HUES48 (cell line): ENCODE results near the gene MYADML2.
"Not testable (repeated sequence)": the region's sequence is repeated elsewhere in the genome, so short reads cannot be mapped to it uniquely, and the experiment has no call there.

ENCODE experiments used
- H3K27ac ChIP-seq: one replicate; pipeline ENCODE4 v1.7.0; 2013; ENCODE audit warnings: low read depth, low read length, inconsistent platforms
- H3K27me3 ChIP-seq: 2 replicates; pipeline ENCODE4 v1.6.1; 2013; ENCODE audit warnings: mild to moderate bottlenecking, low read length; ENCODE audit not compliant: control insufficient read depth, insufficient read depth
- H3K36me3 ChIP-seq: 2 replicates; pipeline ENCODE4 v1.6.1; 2013; ENCODE audit warnings: low read length; ENCODE audit not compliant: control insufficient read depth, insufficient read depth
- H3K4me1 ChIP-seq: 2 replicates; pipeline ENCODE4 v1.6.1; 2013; ENCODE audit warnings: mild to moderate bottlenecking, low read length; ENCODE audit not compliant: control insufficient read depth, insufficient read depth
- H3K4me3 ChIP-seq: 2 replicates; pipeline ENCODE4 v1.5.1; 2013; ENCODE audit warnings: mild to moderate bottlenecking, low read depth, low read length
- H3K9ac ChIP-seq: 2 replicates; pipeline ENCODE4 v1.6.1; 2013; ENCODE audit warnings: mild to moderate bottlenecking, low read depth, low read length, moderate library complexity
- H3K9me3 ChIP-seq: 2 replicates; pipeline ENCODE4 v1.6.1; 2013; ENCODE audit warnings: low read length; ENCODE audit not compliant: control insufficient read depth, insufficient read depth

Gene MYADML2

DNA sequence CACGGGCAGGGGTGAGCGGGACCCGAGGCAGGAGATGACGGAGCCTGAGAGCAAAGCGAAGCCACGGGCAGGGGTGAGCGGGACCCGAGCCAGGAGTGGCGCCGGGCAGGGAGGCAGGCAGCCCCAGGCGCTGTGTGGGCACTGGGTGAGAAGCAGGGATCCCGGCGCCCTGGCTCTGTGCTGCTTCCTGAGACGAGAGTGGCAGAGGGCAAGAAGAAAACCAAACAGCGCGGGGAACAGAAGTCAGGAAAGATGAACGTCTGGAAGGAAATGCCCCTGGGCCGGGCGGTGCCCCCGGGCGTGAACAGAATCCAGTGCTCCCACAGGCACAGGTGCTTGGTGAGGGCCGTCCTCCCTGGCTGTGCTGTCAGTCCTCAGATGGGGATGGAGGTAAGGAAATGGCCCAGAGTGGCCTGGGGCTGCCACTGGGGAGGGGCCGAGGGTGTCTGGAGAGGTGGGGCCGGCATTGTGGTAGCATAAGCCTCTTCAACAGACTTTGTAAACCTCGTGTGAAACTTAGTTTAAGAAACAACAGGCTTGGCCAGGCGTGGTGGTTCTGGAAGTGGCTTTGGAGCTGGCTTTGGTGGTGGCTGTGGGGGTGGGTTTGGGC is 40.2 kb upstream of the MYADML2 start:
- no peak overlapping the region for H3K27ac ChIP-seq
- H3K4me3 ChIP-seq, result no peak overlapping the region
- H3K9me3 ChIP-seq, result no peaks in the 10 kb centered on the region
- no peak overlapping the region for H3K9ac ChIP-seq
- no peaks in the 10 kb centered on the region for H3K27me3 ChIP-seq
- peaks cover 9% of the 10 kb centered on the region for H3K4me1 ChIP-seq
- peaks cover 34% of the 10 kb centered on the region for H3K36me3 ChIP-seq

DNA sequence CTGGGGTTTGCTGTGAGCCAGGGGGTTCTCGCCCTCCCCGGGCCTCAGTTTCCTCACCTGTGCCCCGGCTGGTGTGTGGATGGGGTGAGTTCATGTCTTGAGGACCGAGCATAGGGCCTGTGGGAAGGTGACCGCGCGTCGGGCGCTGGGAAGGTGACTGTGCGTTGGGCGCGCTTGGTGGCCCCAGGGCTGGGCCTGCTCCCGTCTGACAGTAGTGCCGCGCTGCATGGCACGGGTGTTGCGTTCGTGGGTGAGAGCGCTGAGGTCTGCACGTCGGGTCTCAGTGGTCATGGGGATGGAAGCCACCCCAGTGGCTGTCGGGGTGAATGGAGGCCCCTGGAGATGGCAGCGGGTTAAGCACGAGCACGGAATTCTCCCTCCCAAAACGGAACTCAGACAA is 39.6 kb upstream of the MYADML2 start:
- Histone ChIP-seq H3K4me3 (no peak overlapping the region), H3K27ac (no peak overlapping the region)

DNA sequence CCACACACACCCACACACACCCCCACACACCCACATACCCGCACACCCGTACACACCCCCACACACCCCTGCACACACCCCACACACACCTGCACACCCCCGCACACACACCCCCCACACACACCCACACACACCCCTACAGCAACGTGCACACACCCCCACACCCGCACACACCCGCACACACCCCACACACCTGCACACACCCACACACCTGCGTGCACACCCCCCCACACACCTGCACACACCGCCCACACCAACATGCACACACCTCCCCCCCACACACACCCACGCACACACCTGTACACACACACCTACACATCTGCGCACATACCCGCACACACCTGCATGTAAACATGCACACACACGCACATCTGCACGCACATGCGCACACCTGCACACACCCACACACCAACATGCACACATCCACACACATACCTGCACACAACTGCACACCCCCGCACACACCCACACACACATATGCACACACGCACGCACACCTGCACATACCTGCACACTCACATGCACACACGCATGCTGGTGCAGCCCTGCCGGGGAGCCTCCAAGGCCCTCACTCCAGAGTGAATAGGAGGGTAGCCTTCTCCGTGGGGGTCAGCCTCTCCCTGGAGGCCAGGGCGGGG is 37.9 kb upstream of the MYADML2 start:
- Histone ChIP-seq H3K9ac (no peak overlapping the region), H3K27me3 (no peaks in the 10 kb centered on the region), H3K9me3 (no peaks in the 10 kb centered on the region), H3K4me1 (no peaks in the 10 kb centered on the region), H3K4me3 (no peak overlapping the region), H3K27ac (no peak overlapping the region), H3K36me3 (peaks cover 40% of the 10 kb centered on the region)

More for the DNA sequence above, 39.6 kb upstream of the MYADML2 start:
- Histone ChIP-seq H3K27me3 (no peaks in the 10 kb centered on the region), H3K4me1 (peaks cover 3% of the 10 kb centered on the region), H3K9ac (no peak overlapping the region), H3K36me3 (peaks cover 35% of the 10 kb centered on the region), H3K9me3 (no peaks in the 10 kb centered on the region)

DNA sequence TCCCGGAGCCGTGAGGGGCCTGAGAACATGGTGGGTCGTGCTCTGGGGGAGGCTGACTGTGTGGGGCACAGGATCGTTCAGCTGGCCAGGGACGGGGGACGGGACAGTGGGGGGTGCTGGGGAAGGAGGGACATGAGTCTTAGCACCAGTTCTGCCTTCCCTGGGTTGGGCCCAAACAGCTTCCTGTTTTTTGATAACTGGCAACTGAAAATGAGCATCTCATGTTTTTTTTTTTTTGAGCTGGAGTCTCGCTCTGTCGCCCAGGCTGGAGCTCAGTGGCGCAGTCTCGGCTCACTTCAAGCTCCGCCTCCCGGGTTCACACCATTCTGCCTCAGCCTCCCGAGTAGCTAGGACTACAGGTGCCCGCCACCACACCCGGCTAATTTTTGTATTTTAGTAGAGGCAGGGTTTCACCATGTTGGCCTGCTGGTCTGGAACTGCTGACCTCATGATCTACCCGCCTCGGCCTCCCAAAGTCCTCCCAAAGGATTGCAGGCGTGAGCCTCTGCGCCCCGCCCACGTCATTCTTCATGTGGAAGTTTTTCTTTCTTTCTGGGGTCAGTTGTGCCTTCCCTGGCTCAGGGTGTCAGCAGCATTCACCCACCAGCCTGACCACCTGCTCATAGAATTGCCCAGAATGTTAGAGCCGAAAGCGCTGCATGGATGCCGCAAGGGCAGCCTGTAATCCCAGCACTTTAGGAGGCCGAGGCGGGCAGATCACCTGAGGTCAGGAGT is 36.8 kb upstream of the MYADML2 start:
- H3K4me3 ChIP-seq, result no peak overlapping the region
- H3K9ac ChIP-seq, result no peak overlapping the region
- H3K27me3 ChIP-seq, result no peaks in the 10 kb centered on the region
- peaks cover 46% of the 10 kb centered on the region for H3K36me3 ChIP-seq
- no peaks in the 10 kb centered on the region for H3K9me3 ChIP-seq
- no peak overlapping the region for H3K27ac ChIP-seq
- H3K4me1 ChIP-seq, result no peaks in the 10 kb centered on the region

DNA sequence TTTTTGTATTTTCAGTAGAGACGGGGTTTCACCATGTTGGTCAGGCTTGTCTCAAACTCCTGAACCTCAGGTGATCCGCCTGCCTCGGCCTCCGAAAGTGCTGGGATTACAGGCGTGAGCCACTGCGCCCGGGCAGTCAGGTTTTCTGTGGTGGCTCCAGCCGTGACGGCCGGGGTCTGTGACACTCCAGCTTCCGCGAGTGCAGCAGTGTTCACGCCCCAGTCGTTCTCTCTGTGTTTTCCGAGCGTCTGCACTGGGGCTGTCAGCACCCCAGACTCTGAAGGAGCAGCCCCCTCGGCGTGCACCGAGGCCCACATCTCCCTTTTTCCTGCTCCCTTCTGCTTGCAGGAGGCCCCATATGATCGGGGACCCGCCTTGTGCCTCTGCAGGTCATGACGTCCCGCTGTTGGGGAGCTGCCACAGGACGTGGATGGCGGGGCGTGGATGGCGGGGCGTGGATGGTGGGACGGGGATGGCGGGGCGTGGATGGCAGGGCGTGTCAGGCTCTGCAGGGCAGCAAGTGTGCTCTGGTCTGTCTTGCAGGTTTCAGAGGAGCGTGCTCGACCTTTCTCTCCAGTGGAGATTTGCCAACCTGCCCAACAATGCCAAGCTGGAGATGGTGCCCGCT is 36.1 kb upstream of the MYADML2 start:
- H3K9ac ChIP-seq, result no peak overlapping the region
- no peak overlapping the region for H3K27ac ChIP-seq
- no peaks in the 10 kb centered on the region for H3K9me3 ChIP-seq
- peaks cover 46% of the 10 kb centered on the region for H3K36me3 ChIP-seq
- no peaks in the 10 kb centered on the region for H3K27me3 ChIP-seq
- H3K4me3 ChIP-seq, result no peak overlapping the region
- H3K4me1 ChIP-seq, result no peaks in the 10 kb centered on the region

DNA sequence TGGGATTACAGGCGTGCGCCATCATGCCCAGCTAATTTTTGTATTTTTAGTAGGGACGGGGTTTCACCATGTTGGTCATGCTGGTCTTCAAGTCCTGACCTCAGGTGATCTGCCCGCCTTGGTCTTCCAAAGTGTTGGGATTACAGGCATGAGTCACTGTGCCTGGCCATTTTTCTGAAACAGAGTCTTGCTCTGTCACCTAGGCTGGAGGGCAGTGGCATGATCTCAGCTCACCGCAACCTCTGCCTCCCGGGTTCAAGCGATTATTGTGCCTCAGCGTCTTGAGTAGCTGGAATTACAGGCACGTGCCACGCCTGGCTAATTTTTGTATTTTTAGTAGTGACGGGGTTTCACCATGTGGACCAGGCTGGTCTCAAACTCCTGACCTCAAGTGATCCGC is 34.5 kb upstream of the MYADML2 start:
- peaks cover 39% of the 10 kb centered on the region for H3K36me3 ChIP-seq
- H3K9ac ChIP-seq, H3K4me3 ChIP-seq, H3K27ac ChIP-seq, H3K4me1 ChIP-seq, H3K27me3 ChIP-seq, H3K9me3 ChIP-seq: not testable (repeated sequence)

DNA sequence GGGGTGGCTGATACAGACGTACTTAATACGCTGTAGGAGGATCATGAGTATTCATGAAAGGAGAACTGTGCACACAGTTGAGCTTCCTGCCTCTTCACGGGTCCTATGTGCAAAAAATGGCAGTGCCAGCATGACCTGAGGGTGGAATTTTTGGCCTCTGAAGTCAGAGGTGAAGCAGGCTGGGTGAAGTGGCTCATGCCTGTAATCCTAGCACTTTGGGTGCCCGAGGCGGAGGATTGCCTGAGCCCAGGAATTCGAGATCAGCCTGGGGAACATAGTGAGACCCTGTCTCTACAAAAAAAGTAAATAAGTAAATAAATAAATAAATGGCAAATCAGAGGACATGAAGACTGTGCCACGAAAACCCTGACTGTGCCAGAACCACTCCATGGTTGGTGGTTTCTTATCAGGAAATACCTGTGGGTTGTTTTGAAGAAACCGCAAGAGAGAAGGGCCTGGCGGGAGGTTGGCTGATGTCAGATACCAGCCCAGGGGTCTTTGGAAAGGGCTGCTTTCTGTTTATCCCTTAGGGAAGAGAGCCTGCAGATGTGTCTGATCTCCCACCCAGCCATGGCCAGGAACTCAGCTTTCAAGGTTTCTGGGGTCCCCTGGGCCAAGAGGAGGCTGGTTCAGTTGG is 33.8 kb upstream of the MYADML2 start:
- Histone ChIP-seq H3K9ac (no peak overlapping the region), H3K27ac (no peak overlapping the region), H3K4me1 (no peaks in the 10 kb centered on the region), H3K36me3 (peaks cover 32% of the 10 kb centered on the region), H3K9me3 (no peaks in the 10 kb centered on the region), H3K4me3 (no peak overlapping the region), H3K27me3 (peaks cover 12% of the 10 kb centered on the region)

DNA sequence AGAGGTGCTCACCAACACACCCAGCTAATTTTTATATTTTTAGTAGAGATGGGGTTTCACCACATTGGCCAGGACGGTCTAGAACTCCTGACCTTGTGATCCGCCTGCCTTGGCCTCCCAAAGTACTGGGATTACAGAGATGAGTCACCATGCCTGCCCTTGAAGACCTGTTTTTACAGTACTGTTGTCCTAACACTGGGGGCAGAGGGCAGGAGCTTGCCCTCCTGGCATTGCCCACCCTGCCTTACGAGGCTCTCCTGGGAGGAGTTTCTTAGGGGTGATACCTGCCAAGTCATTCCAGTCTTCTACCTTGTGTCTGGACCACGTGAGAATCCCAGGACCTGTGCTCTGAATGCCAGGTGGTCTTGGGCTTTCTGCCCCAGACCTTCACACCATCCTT is 33.1 kb upstream of the MYADML2 start:
- Histone ChIP-seq H3K4me1 (no peaks in the 10 kb centered on the region), H3K36me3 (peaks cover 25% of the 10 kb centered on the region), H3K27me3 (peaks cover 18% of the 10 kb centered on the region), H3K9me3 (no peaks in the 10 kb centered on the region), H3K9ac (no peak overlapping the region), H3K27ac (no peak overlapping the region), H3K4me3 (no peak overlapping the region)

DNA sequence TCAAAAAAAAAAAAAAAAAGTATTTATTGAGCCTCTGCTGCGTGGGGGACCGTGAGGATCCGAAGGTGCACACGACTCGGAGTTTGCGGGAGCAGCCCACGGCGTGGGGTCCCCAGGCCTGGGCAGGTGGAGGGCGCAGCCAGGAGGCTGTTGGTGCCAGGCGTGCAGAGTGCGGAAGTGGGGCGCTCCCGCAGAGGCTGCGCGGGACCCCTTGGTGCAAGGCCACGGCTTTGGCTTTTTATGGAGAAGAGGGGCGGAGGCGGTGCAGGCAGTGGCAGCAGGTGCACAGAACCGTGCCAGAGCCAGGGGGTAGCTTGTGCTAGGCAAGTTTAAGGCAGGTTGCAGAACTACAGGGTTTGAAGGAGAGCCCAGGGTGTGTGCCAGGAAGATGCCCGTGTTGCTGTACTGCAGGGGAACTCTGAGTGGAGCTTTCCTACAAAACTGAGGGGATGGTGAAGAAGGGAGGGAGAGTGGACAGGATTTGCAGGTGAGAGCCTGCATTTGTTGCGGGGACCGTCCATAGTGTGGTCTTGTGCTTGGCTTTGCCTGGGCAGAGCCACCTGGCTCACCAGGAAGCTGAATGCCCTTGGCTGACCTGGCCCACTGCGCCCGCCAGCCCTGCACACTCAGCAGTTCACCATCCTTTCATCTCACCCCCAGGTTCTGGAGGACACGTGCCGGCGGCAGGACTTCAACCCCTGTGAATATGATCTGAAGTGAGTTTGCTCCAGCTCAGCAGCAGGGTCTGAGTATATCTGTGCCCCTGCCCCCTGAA is 31.7 kb upstream of the MYADML2 start:
- H3K27ac ChIP-seq, result no peak overlapping the region
- H3K4me1 ChIP-seq, result no peaks in the 10 kb centered on the region
- H3K27me3 ChIP-seq, result peaks cover 24% of the 10 kb centered on the region
- no peak overlapping the region for H3K9ac ChIP-seq
- H3K9me3 ChIP-seq, result no peaks in the 10 kb centered on the region
- peak overlapping the region; percentile 83; the same call in 1 of the 2 replicates for H3K4me3 ChIP-seq
- H3K36me3 ChIP-seq, result peaks cover 17% of the 10 kb centered on the region

DNA sequence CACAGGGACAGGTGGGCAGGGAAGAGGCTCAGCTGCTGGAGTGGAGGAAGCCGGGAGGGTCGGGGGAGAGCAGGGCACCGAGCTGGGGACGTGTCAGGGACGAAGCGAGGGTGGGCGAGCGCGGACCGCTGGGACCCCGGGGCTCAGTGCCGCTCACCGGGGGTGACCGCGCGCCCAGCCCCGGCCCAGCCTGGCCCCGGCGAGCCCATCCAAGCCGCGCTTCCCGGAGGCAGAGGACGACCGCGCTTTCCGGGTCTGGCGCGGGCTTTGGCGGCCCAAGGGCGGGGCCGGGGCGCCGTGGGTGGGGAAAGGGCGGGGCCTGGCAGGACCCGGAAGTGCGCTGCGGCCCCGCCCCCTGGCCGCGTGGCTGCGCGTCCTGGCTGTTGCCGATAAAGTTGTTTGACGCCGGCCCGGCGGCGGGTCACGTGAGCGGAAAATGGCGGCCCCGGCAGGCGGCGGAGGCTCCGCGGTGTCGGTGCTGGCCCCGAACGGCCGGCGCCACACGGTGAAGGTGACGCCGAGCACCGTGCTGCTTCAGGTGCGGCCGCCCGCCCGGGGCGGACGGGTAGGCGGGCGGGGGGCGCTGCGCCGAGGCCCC is 30.3 kb upstream of the MYADML2 start, which contains the start of gene ASPSCR1:
Gene ASPSCR1, plus strand, starts transcription at position 419 of the 598 bp plus-strand sequence. Its CDS starts 18 bp downstream, at position 437.
- Histone ChIP-seq H3K27ac (peak within 1 kb of the TSS; percentile 95), H3K9me3 (peaks cover 3% of the 10 kb centered on the region; the same call in 1 of the 2 replicates)

More for the DNA sequence above, 30.3 kb upstream of the MYADML2 start, which contains the start of gene ASPSCR1:
- Histone ChIP-seq H3K27me3 (peaks cover 24% of the 10 kb centered on the region), H3K4me1 (no peaks in the 10 kb centered on the region), H3K9ac (peak within 1 kb of the TSS; percentile 94), H3K36me3 (peaks cover 16% of the 10 kb centered on the region), H3K4me3 (peak within 1 kb of the TSS; percentile 83)
